Calu3 (cell line): ENCODE results near the gene C1orf198. TPM values are rescaled to one million over a fixed set of nuclear protein-coding genes. Genes with fewer than 3 reads are reported as not detected.

Experiments
- BruUV-seq: library from RNA; stranded (reverse); fragments of 400-500 nt; replicated peaks from 2 replicates; lab custom pipeline; 2021; lab: Mats Ljungman, UMichigan
- CTCF ChIA-PET: fragments of 300-600 bp; sonication (Branson Sonifier 250); formaldehyde crosslinking; loops from one replicate; lab custom pipeline; 2022; ENCODE audit warnings: antibody characterized with exemption; lab: Charles Lee
- DNase-seq: peaks from one replicate; pipeline ENCODE4 v3.0.0; 2022
- H3K27ac Mint-ChIP-seq: one replicate; pipeline ENCODE4 v1.8.0; 2022; ENCODE audit warnings: mixed read lengths; ENCODE audit not compliant: unreplicated experiment
- H3K27me3 Mint-ChIP-seq: one replicate; pipeline ENCODE4 v1.8.0; 2022; ENCODE audit warnings: mixed read lengths; ENCODE audit not compliant: unreplicated experiment
- H3K36me3 Mint-ChIP-seq: one replicate; pipeline ENCODE4 v1.8.0; 2022; ENCODE audit warnings: mild to moderate bottlenecking, moderate library complexity, mixed read lengths; ENCODE audit not compliant: insufficient read depth, unreplicated experiment
- H3K4me1 Mint-ChIP-seq: one replicate; pipeline ENCODE4 v1.8.0; 2022; ENCODE audit warnings: mild to moderate bottlenecking, low read depth, mixed read lengths; ENCODE audit not compliant: unreplicated experiment
- H3K4me3 Mint-ChIP-seq: one replicate; pipeline ENCODE4 v1.8.0; 2022; ENCODE audit warnings: mild to moderate bottlenecking, low read depth, moderate library complexity, mixed read lengths; ENCODE audit not compliant: unreplicated experiment
- H3K9me3 Mint-ChIP-seq: one replicate; pipeline ENCODE4 v1.8.0; 2022; ENCODE audit warnings: low read depth, mixed read lengths; ENCODE audit not compliant: unreplicated experiment
- CTCF ChIP-seq: fragments of 200-600 bp; IDR thresholded peaks from one replicate; pipeline ENCODE4 v1.8.0; 2022; ENCODE audit warnings: antibody characterized with exemption; ENCODE audit not compliant: unreplicated experiment
- intact Hi-C: fragments of 100-400 bp; cut with micrococcal nuclease; formaldehyde crosslinking; loops from one replicate; pipeline ENCODE4 v1.10.0; 2022; ENCODE audit not compliant: unreplicated experiment
- total RNA-seq: library from RNA; stranded (reverse); gene quantifications from 2 replicates; pipeline ENCODE4 v1.2.3, GENCODE V29; 2022

The C1orf198 gene
- total RNA-seq, 1 experiment from 2014 or later: 80.4 TPM

DNA sequence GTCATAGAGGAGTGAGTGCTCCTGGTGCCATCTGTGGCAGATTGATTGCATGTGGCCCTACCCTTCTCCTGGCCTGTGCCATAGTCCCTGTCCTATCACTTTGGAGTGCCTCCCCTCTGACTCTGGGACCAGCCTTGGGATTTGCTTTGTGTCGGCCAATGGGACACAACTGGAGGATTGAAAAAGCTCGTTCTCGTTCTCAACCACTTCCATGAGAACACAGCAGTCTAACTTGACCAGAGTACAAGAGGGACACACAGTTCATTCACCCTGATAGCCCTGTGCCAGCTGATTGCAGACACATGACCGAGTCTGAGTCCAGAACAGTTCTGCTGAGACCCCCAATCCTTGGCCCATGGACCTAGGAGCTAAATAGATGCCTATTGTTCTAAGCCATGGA, 47.8 kb downstream of the C1orf198 start:
- Mint-ChIP-seq H3K27me3 (no peaks in the 10 kb centered on the region), H3K36me3 (peaks cover 13% of the 10 kb centered on the region), H3K4me1 (peaks cover 29% of the 10 kb centered on the region), H3K9me3 (no peaks in the 10 kb centered on the region), H3K4me3 (no peak overlapping the region), H3K27ac (no peak overlapping the region)
- no TSS peak for BruUV-seq
- no peak for TF ChIP-seq CTCF
- CTCF ChIA-PET: interaction anchor here (1.1 kb wide), 1 partner anchor 46 kb away, joined by 3 read pairs; no protein-coding TSS in a partner anchor
- DNase-seq: no peak
- intact Hi-C loops: no loop called here

DNA sequence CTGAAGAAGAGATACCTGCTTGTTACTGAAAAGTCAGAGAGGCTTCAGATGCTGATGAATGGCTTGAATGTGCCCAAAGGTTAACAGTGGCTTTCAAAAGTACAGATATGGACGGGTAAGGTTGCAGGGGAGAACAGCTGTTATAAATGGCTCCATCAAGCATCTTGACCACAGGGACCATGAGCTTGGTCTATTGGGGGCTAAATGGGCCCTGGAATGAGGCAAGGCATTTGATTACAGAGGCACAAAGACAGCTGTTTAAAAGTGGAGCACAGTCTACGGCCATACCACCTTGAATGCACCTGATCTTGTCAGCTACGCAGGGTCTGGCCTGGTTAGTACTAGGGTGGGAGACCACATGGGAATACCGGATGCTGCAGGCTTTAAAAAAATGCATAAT, 48.3 kb downstream of the C1orf198 start:
- no peak overlapping the region for H3K4me3 Mint-ChIP-seq
- no peaks in the 10 kb centered on the region for H3K9me3 Mint-ChIP-seq
- H3K27me3 Mint-ChIP-seq: no peaks in the 10 kb centered on the region
- intact Hi-C loops: no loop called here
- H3K27ac Mint-ChIP-seq: no peak overlapping the region
- DNase-seq: no peak
- no TSS peak for BruUV-seq
- TF ChIP-seq CTCF: no peak
- H3K4me1 Mint-ChIP-seq: peaks cover 23% of the 10 kb centered on the region
- CTCF ChIA-PET: interaction anchor here (0.5 to 1.1 kb wide), 4 partner anchors 10 to 84 kb away, joined by 3 to 6 read pairs (median 3); no protein-coding TSS in a partner anchor
- peaks cover 7% of the 10 kb centered on the region for H3K36me3 Mint-ChIP-seq

- intact Hi-C loops: no loop called here
- Mint-ChIP-seq H3K36me3 (no peaks in the 10 kb centered on the region), H3K4me3 (no peak overlapping the region), H3K27me3 (no peaks in the 10 kb centered on the region), H3K9me3 (no peaks in the 10 kb centered on the region), H3K4me1 (peaks cover 12% of the 10 kb centered on the region), H3K27ac (no peak overlapping the region)
- CTCF ChIA-PET: interaction anchor here (0.6 kb wide), 1 partner anchor 478 kb away, joined by 3 read pairs; no protein-coding TSS in a partner anchor
- no TSS peak for BruUV-seq
- TF ChIP-seq CTCF: no peak
- no peak for DNase-seq
These were observed 49.4 kb downstream of the C1orf198 start for GRCh38 chr1:230818901-230819300.

DNA sequence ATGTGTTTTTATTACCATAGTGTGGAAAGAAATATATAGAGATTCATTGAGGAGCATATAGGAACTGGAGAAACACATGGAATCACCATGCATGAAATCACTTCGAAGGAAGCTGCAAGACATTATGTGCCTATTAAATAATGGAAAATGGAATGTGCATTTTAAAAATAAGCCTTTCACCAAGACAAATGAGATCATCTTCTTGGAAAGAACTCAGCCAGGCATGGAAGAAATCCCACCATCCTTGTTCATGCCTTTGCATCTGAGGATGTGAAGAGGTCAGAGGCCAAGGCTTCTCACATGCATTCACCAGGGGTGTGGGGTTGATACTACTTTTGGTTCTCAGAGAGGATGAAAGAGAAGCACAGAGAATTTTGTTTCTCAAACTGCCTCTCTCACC, 50.0 kb downstream of the C1orf198 start:
- intact Hi-C loops: no loop called here
- CTCF ChIA-PET: interaction anchor here (0.6 kb wide), 1 partner anchor 478 kb away, joined by 3 read pairs; no protein-coding TSS in a partner anchor
- Mint-ChIP-seq H3K4me3 (no peak overlapping the region), H3K36me3 (no peaks in the 10 kb centered on the region), H3K27me3 (no peaks in the 10 kb centered on the region), H3K4me1 (peaks cover 11% of the 10 kb centered on the region), H3K9me3 (peaks cover under 1% of the 10 kb centered on the region), H3K27ac (no peak overlapping the region)
- TF ChIP-seq CTCF: no peak
- no TSS peak for BruUV-seq
- no peak for DNase-seq
